ENCODE results near the gene GNLY. TPM values are rescaled to one million over a fixed set of nuclear protein-coding genes. Genes with fewer than 3 reads are reported as not detected.
A peak's percentile ranks its signal among the peaks of the same experiment; 100 is the strongest.

Gene GNLY
- total and polyA plus RNA-seq, 2 of the 4 experiments (the other 2 are of a cell fraction): not detected

GRCh38 chr2:85744741-85745601 lies 50.8 kb downstream of the GNLY start:
- Histone ChIP-seq H2AK9ac (replicated peaks; ENCODE audit: low read depth, low read length, poor library complexity) (peak overlapping the region; percentile 10), H3K36me3 (ENCODE audit: control insufficient read depth, insufficient read depth, low read length) (no peaks in the 10 kb centered on the region), H3K79me1 (ENCODE audit: low read depth in 1 of 2, low read length in 2 of 2) (no peaks in the 10 kb centered on the region), H3K56ac (ENCODE audit: extremely low read depth, insufficient read depth, low read length) (no peak overlapping the region; the same call in 1 of the 2 replicates), H3K14ac (replicated peaks; ENCODE audit: low read depth, low read length) (peak overlapping the region; percentile 84), H4K5ac (ENCODE audit: low read depth, low read length) (peak overlapping the region; percentile 77), H3K4me2 (ENCODE audit: low read depth, low read length) (peak overlapping the region; percentile 78), H3K18ac (ENCODE audit: low read depth, low read length) (peak overlapping the region; percentile 87), H4K8ac (ENCODE audit: low read depth in 2 of 2, low read length in 2 of 2) (peak overlapping the region; percentile 40 to 78; a peak in 3 of 4 replicates), H2BK120ac (ENCODE audit: low read depth, low read length) (peak overlapping the region; percentile 95), H2BK5ac (ENCODE audit: low read depth, low read length, poor library complexity, severe bottlenecking) (peak overlapping the region; percentile 6), H2AK5ac (ENCODE audit: low read depth, low read length) (peak overlapping the region; percentile 94), H3K9me3 (ENCODE audit: control insufficient read depth, insufficient read depth, low read length) (no peaks in the 10 kb centered on the region), H3K9me1 (ENCODE audit: insufficient read depth, low read length) (peaks cover 30% of the 10 kb centered on the region), H4K20me1 (ENCODE audit: insufficient read depth, low read length) (peaks cover 8% of the 10 kb centered on the region), H2BK20ac (ENCODE audit: low read depth, low read length) (peak overlapping the region; percentile 93), H3K23ac (ENCODE audit: low read depth, low read length) (peak overlapping the region; percentile 83), H3K4me3 (ENCODE audit: insufficient read depth, low read depth, low read length) (no peak overlapping the region), H3K4ac (ENCODE audit: low read depth, low read length) (peak overlapping the region; percentile 82), H3K27ac (ENCODE audit: insufficient read depth, low read length) (peak overlapping the region; percentile 65), H2BK15ac (ENCODE audit: low read depth, low read length) (peak overlapping the region; percentile 76; the same call in 2 of the 3 replicates), H3K9ac (ENCODE audit: low read depth, low read length) (peak overlapping the region; percentile 48), H2AFZ (replicated peaks; ENCODE audit: low read length, poor library complexity) (peak overlapping the region; percentile 81), H4K91ac (ENCODE audit: insufficient read depth, low read depth, low read length) (peak overlapping the region; percentile 89), H3K4me1 (ENCODE audit: control insufficient read depth, insufficient read depth, low read length) (peaks cover 43% of the 10 kb centered on the region), H3K27me3 (ENCODE audit: control insufficient read depth, insufficient read depth, low read length) (no peaks in the 10 kb centered on the region)
- BruUV-seq (replicated peaks): no TSS peak
- dilution Hi-C loops (cut with HindIII; ENCODE audit: low sequenced_read_pairs, unreplicated experiment) (no loop called here), intact Hi-C loops (cut with micrococcal nuclease) (no loop called here), in situ Hi-C loops (cut with MboI; ENCODE audit: low sequenced_read_pairs) (no loop called here)
- ATAC-seq (ENCODE audit: low read depth) (peak; percentile 4), DNase-seq (peak; percentile 70)
- ChIA-PET CTCF (interaction anchor here (1.0 to 2.1 kb wide), 4 partner anchors 11 to 69 kb away, joined by 3 to 10 read pairs (median 4); no protein-coding TSS in a partner anchor), POLR2A (ENCODE audit: unreplicated experiment) (no interaction called here)
- no peak for TF ChIP-seq FOS (IDR thresholded peaks at IDR 0.05; ENCODE audit: low read depth, low read length)
- peak; percentile 50; the same call in 1 of the 2 replicates for TF ChIP-seq CEBPB (IDR thresholded peaks at IDR 0.05; ENCODE audit: low read depth, low read length)
- WGBS, 2 experiments (ENCODE audit: extremely low coverage in 2 of 2, insufficient read length in 1 of 2): 45% methylated on average over 6 of the region's 10 CpGs; no CpG with 5 or more reads in 1 of the 2 experiments

All from IMR-90 (cell line).